Smooth muscle cell (in vitro differentiated cells): ENCODE measurements around the gene DOCK1. TPM values are rescaled to one million over a fixed set of nuclear protein-coding genes. Genes with fewer than 3 reads are reported as not detected.
"Not testable (repeated sequence)": the region's sequence is repeated elsewhere in the genome, so short reads cannot be mapped to it uniquely, and the experiment has no call there.

Experiments used
- DNase-seq: peaks from one replicate; lab custom pipeline; 2025; ENCODE audit not compliant: unreplicated experiment; lab: John Stamatoyannopoulos, UW
- H2AFZ ChIP-seq: fragments of 200-600 bp; sonication (generic); 2 replicates; pipeline ENCODE4 v1.6.0; 2016; ENCODE audit warnings: antibody characterized with exemption, low read depth, mild to moderate bottlenecking
- H3F3A ChIP-seq: fragments of 200-600 bp; sonication (generic); 2 replicates; pipeline ENCODE4 v1.6.0; 2017; ENCODE audit warnings: antibody characterized with exemption, low read depth
- H3K27ac ChIP-seq: fragments of 200-600 bp; sonication (generic); 2 replicates; pipeline ENCODE4 v1.5.1; 2016; ENCODE audit warnings: low read depth, mild to moderate bottlenecking
- H3K27me3 ChIP-seq: fragments of 200-600 bp; sonication (generic); 2 replicates; pipeline ENCODE4 v1.6.1; 2016; ENCODE audit warnings: low read depth, mild to moderate bottlenecking
- H3K36me3 ChIP-seq: fragments of 200-600 bp; sonication (generic); 2 replicates; pipeline ENCODE4 v1.5.1; 2016; ENCODE audit warnings: low read depth
- H3K4me1 ChIP-seq: fragments of 200-600 bp; sonication (generic); 2 replicates; pipeline ENCODE4 v1.5.1; 2016; ENCODE audit warnings: low read depth
- H3K4me2 ChIP-seq: fragments of 200-600 bp; sonication (generic); 2 replicates; pipeline ENCODE4 v1.6.0; 2016; ENCODE audit warnings: mild to moderate bottlenecking
- H3K4me3 ChIP-seq: fragments of 200-600 bp; sonication (generic); 2 replicates; pipeline ENCODE4 v1.5.1; 2016; ENCODE audit warnings: mild to moderate bottlenecking
- H3K79me2 ChIP-seq: fragments of 200-600 bp; sonication (generic); 2 replicates; pipeline ENCODE4 v1.6.0; 2016; ENCODE audit warnings: low read depth, mild to moderate bottlenecking
- H3K9ac ChIP-seq: fragments of 200-600 bp; sonication (generic); 2 replicates; pipeline ENCODE4 v1.6.0; 2016; ENCODE audit warnings: low read depth
- H3K9me3 ChIP-seq: fragments of 200-600 bp; sonication (generic); replicated peaks from 2 replicates; pipeline ENCODE4 v1.5.1; 2016; ENCODE audit warnings: low read depth
- H4K20me1 ChIP-seq: fragments of 200-600 bp; sonication (generic); 2 replicates; pipeline ENCODE4 v1.6.0; 2016; ENCODE audit warnings: low read depth
- CTCF ChIP-seq: fragments of 200-600 bp; sonication (generic); IDR thresholded peaks from 2 replicates; pipeline ENCODE4 v1.5.1; 2017; ENCODE audit warnings: borderline replicate concordance, mild to moderate bottlenecking, antibody characterized with exemption; ENCODE audit not compliant: insufficient read depth, poor library complexity, severe bottlenecking
- WGBS: methylation state at CpG from one replicate; pipeline ENCODE4 v1.1.7; 2016; ENCODE audit warnings: low lambda C conversion rate; 5-methylcytosine and 5-hydroxymethylcytosine counted together
- polyA plus RNA-seq: library from polyadenylated mRNA; unstranded; fragments of >200 nt; fragmentation: Nextera tagmentation; extraction: Ambion mirVana; gene quantifications from 2 replicates; pipeline ENCODE4 v1.2.1, GENCODE V29; 2016
- total RNA-seq: library from RNA; depleted of rRNA; stranded (reverse); fragments of >200 nt; gene quantifications from 2 replicates; pipeline ENCODE4 v1.2.3, GENCODE V29; 2014

Gene DOCK1
- total and polyA plus RNA-seq, 2 experiments from 2014 or later, result 18.4 to 37.1 TPM

GRCh38 chr10:127303746-127304145 is 398.5 kb downstream of the DOCK1 start:
- H3K9me3 ChIP-seq, result no peaks in the 10 kb centered on the region
- no peak overlapping the region for H3K4me3 ChIP-seq
- TF ChIP-seq CTCF, result no peak
- no peaks in the 10 kb centered on the region for H3K4me1 ChIP-seq
- no peak for DNase-seq
- WGBS, result over 99% methylated on average over 8 of the region's 8 CpGs
- H3K4me2 ChIP-seq, result no peak overlapping the region
- no peak overlapping the region for H2AFZ ChIP-seq
- H3K9ac ChIP-seq, result no peak overlapping the region
- no peaks in the 10 kb centered on the region for H3F3A ChIP-seq
- H3K27me3 ChIP-seq, result no peaks in the 10 kb centered on the region
- peaks cover 39% of the 10 kb centered on the region for H4K20me1 ChIP-seq
- no peaks in the 10 kb centered on the region for H3K36me3 ChIP-seq
- no peaks in the 10 kb centered on the region for H3K79me2 ChIP-seq
- no peak overlapping the region for H3K27ac ChIP-seq

GRCh38 chr10:127306479-127306878 is 401.3 kb downstream of the DOCK1 start:
- Histone ChIP-seq H3K36me3 (no peaks in the 10 kb centered on the region), H3K27ac (no peak overlapping the region), H3K27me3 (no peaks in the 10 kb centered on the region), H2AFZ (no peak overlapping the region), H3K4me1 (no peaks in the 10 kb centered on the region), H3K9me3 (no peaks in the 10 kb centered on the region), H3K9ac (no peak overlapping the region), H3K4me2 (peak overlapping the region; percentile 9), H3F3A (no peaks in the 10 kb centered on the region), H3K4me3 (no peak overlapping the region), H4K20me1 (peaks cover 64% of the 10 kb centered on the region), H3K79me2 (no peaks in the 10 kb centered on the region)
- no peak for DNase-seq
- WGBS, result 54% methylated on average over 8 of the region's 8 CpGs
- no peak for TF ChIP-seq CTCF

- H3K27me3 ChIP-seq, result no peaks in the 10 kb centered on the region
- H3K4me2 ChIP-seq, result no peak overlapping the region
- 93% methylated on average over 10 of the region's 10 CpGs for WGBS
- no peak overlapping the region for H3K4me3 ChIP-seq
- no peak for TF ChIP-seq CTCF
- no peak overlapping the region for H2AFZ ChIP-seq
- no peak overlapping the region for H3K9ac ChIP-seq
- H4K20me1 ChIP-seq, result peaks cover 67% of the 10 kb centered on the region
- H3K4me1 ChIP-seq, result no peaks in the 10 kb centered on the region
- no peaks in the 10 kb centered on the region for H3K9me3 ChIP-seq
- no peaks in the 10 kb centered on the region for H3F3A ChIP-seq
- no peaks in the 10 kb centered on the region for H3K79me2 ChIP-seq
- DNase-seq, result no peak
- no peak overlapping the region for H3K27ac ChIP-seq
- H3K36me3 ChIP-seq, result no peaks in the 10 kb centered on the region
Measured at GRCh38 chr10:127307338-127307737, 402.1 kb downstream of the DOCK1 start.

GRCh38 chr10:127308031-127308430 is 402.8 kb downstream of the DOCK1 start:
- Histone ChIP-seq H3K27ac (no peak overlapping the region), H4K20me1 (peaks cover 67% of the 10 kb centered on the region), H3K4me3 (no peak overlapping the region), H3K27me3 (no peaks in the 10 kb centered on the region), H3K9me3 (no peaks in the 10 kb centered on the region), H3K4me1 (no peaks in the 10 kb centered on the region), H3K79me2 (no peaks in the 10 kb centered on the region), H3F3A (no peaks in the 10 kb centered on the region), H3K36me3 (no peaks in the 10 kb centered on the region), H2AFZ (no peak overlapping the region), H3K4me2 (no peak overlapping the region), H3K9ac (no peak overlapping the region)
- no peak for DNase-seq
- 92% methylated on average over 5 of the region's 5 CpGs for WGBS
- TF ChIP-seq CTCF, result no peak

GRCh38 chr10:127309619-127310018 is 404.4 kb downstream of the DOCK1 start:
- not testable (repeated sequence) for H3K4me1 ChIP-seq, H3F3A ChIP-seq, H3K27ac ChIP-seq, H3K79me2 ChIP-seq, H3K4me3 ChIP-seq, H3K4me2 ChIP-seq, H2AFZ ChIP-seq, H3K27me3 ChIP-seq, DNase-seq, H3K9ac ChIP-seq, H3K9me3 ChIP-seq, H3K36me3 ChIP-seq
- H4K20me1 ChIP-seq, result peaks cover 74% of the 10 kb centered on the region
- 94% methylated on average over 2 of the region's 2 CpGs for WGBS
